BE2C (cell line): ENCODE results near the gene PLCL2.

ENCODE experiments used
- DNase-seq: peaks from one replicate; pipeline ENCODE4 v3.0.0-alpha.2; 2020
- H3K27me3 ChIP-seq: fragments of 250-450 bp; sonication (Bioruptor Pico); 2 replicates; pipeline ENCODE4 v1.5.1; 2020; ENCODE audit warnings: mild to moderate bottlenecking
- H3K36me3 ChIP-seq: fragments of 250-450 bp; sonication (Bioruptor Pico); 2 replicates; pipeline ENCODE4 v1.5.1; 2020; ENCODE audit warnings: mild to moderate bottlenecking
- H3K4me1 ChIP-seq: fragments of 250-450 bp; sonication (Bioruptor Pico); 2 replicates; pipeline ENCODE4 v1.5.1; 2020
- H3K4me3 ChIP-seq: 2 replicates; pipeline ENCODE4 v1.5.1; 2011; ENCODE audit warnings: low read depth, low read length
- H3K9me3 ChIP-seq: fragments of 250-450 bp; sonication (Bioruptor Pico); 2 replicates; pipeline ENCODE4 v1.5.1; 2020
- TF ChIP-seq, protein P1 (sequence below): IDR thresholded peaks from 2 replicates; pipeline ENCODE4 v1.5.1; 2012; ENCODE audit warnings: mild to moderate bottlenecking, low read depth, low read length

PLCL2 gene

DNA sequence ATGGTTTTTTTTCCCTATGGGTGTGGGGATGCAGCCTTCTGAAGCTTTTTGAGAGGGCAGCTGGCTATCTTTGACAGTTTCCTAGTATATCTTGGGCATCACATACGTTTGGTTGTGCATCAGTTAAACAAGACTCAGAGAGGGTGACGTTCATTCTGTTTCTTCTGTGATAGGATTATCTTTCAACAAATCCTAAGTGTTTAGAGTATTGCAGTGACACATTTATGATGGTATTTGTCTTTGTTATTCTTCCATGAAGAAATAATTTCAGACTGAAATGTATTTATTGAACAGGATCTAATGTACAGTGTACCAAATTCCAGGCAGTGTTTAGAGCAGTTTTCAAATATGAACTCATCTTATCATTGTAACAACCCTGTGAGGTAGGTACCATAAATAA is 114.4 kb downstream of the PLCL2 start:
- Histone ChIP-seq H3K27me3 (no peaks in the 10 kb centered on the region), H3K4me3 (no peak overlapping the region), H3K4me1 (no peaks in the 10 kb centered on the region), H3K9me3 (no peaks in the 10 kb centered on the region), H3K36me3 (no peaks in the 10 kb centered on the region)
- TF ChIP-seq, protein P1, sequence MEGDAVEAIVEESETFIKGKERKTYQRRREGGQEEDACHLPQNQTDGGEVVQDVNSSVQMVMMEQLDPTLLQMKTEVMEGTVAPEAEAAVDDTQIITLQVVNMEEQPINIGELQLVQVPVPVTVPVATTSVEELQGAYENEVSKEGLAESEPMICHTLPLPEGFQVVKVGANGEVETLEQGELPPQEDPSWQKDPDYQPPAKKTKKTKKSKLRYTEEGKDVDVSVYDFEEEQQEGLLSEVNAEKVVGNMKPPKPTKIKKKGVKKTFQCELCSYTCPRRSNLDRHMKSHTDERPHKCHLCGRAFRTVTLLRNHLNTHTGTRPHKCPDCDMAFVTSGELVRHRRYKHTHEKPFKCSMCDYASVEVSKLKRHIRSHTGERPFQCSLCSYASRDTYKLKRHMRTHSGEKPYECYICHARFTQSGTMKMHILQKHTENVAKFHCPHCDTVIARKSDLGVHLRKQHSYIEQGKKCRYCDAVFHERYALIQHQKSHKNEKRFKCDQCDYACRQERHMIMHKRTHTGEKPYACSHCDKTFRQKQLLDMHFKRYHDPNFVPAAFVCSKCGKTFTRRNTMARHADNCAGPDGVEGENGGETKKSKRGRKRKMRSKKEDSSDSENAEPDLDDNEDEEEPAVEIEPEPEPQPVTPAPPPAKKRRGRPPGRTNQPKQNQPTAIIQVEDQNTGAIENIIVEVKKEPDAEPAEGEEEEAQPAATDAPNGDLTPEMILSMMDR = no peak
- DNase-seq = no peak

DNA sequence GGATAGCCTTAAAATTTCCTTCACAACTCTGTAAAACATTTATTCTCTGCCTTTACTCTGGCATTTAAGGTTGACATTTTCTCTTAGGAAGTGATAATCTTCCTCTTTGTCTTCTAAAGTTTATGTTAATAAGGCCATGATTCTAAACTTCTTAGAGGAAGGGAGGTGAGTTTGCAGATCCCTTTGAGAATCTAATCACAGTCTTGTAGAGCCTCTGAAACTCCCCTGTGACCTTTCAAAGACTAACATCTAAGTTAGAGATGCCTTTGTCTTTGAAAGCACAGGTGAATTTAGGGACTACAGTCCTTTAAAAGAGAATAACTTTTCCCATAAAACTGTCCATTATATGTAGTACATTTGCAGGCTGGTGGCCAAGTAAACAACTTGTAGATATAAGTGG is 115.1 kb downstream of the PLCL2 start:
- DNase-seq = no peak
- TF ChIP-seq, protein P1 = no peak
- no peaks in the 10 kb centered on the region for H3K27me3 ChIP-seq

DNA sequence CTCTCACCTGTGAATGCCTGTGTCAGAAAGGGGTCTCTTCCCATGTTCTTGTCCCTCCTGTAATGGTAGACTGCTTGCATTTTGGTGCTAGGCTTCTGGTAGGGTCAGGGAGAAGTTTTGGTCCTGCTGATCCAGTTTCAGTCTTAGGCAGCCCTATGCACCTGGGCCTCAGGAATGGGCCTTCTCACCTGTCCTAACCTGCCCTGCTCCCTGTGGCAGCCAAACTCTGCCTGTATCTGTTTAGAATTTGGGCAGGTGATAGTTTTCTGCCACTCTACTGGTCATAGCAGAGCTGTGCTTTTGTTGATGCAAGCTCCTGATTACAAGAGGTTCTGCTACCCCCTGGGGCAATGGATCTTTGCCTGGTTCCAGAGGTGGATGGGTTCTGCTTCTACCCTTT is 118.7 kb downstream of the PLCL2 start:
- Histone ChIP-seq H3K4me3 (no peak overlapping the region), H3K27me3 (no peaks in the 10 kb centered on the region)

More for the DNA sequence above, 115.1 kb downstream of the PLCL2 start:
- Histone ChIP-seq H3K9me3 (no peaks in the 10 kb centered on the region), H3K4me1 (no peaks in the 10 kb centered on the region), H3K36me3 (no peaks in the 10 kb centered on the region), H3K4me3 (no peak overlapping the region)

DNA sequence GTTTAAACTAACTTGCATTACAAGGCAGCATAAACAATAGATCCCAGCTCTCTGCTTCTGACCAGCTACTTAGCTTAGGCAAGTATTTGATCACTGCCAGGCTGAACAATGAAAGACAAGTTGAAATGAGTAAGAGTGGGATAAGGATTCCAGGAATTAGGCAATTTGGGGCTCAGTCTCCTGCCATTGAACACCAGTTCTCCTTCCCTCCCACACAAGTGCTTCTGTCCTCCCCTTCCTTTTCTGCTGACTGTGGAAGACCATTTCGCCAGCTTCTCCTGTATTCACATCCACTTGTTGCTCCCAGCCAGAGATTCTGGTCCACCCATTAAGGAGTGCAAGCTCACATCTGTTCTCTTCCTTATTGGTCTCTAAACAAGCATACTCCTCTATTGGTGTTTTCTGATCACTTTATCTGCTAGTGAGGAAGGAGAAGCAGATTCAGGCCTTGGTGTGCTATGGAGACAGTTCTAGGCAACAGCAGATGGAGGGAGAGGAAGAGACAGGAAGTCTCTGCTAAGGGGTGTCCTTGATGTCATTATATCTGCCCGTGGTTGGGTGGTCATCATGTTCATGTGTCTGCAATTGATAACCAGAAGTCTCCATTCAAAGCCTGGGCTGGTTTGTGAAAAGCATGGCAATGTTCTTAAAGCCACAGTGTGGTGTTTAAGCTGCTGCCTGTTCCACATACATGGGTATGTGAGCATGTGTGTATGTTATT is 121.5 kb downstream of the PLCL2 start:
- Histone ChIP-seq H3K4me3 (no peak overlapping the region), H3K9me3 (no peaks in the 10 kb centered on the region), H3K36me3 (no peaks in the 10 kb centered on the region), H3K4me1 (no peaks in the 10 kb centered on the region), H3K27me3 (no peaks in the 10 kb centered on the region)
- TF ChIP-seq, protein P1 = no peak
- no peak for DNase-seq

More for the DNA sequence above, 118.7 kb downstream of the PLCL2 start:
- TF ChIP-seq, protein P1 = no peak
- no peaks in the 10 kb centered on the region for H3K9me3 ChIP-seq
- no peaks in the 10 kb centered on the region for H3K4me1 ChIP-seq
- H3K36me3 ChIP-seq = no peaks in the 10 kb centered on the region
- no peak for DNase-seq

DNA sequence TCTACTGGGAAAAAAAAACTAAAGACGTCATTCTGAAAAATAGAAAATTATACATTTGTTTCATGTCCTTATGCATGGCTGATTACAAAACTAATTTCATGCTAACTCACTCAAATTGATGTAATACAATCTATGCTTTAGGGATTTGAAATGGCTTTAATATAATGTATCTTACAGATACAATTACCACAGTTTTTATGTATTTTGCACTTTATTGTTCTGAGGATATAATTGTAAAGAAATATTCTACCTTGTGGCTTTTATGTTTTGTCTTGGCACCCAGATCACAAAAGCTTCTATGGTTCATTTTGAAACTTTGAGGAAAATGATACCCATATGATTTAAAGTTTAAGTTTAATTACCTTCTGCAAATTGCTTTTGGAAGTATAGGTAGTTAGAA is 122.5 kb downstream of the PLCL2 start:
- DNase-seq = no peak
- Histone ChIP-seq H3K36me3 (no peaks in the 10 kb centered on the region), H3K4me1 (no peaks in the 10 kb centered on the region), H3K9me3 (no peaks in the 10 kb centered on the region), H3K27me3 (no peaks in the 10 kb centered on the region), H3K4me3 (no peak overlapping the region)
- TF ChIP-seq, protein P1 = no peak

DNA sequence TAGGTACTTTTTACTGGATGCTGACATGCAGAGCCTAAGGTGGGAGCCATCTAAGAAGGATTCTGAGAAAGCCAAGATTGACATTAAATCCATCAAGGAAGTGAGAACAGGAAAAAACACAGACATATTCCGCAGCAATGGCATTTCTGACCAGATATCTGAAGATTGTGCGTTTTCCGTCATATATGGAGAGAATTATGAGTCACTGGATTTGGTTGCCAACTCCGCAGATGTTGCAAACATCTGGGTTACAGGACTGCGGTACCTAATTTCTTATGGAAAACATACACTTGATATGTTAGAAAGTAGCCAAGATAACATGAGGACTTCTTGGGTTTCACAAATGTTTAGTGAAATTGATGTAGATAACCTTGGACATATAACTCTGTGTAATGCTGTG is 125.1 kb downstream of the PLCL2 start:
- DNase-seq = no peak
- TF ChIP-seq, protein P1 = no peak
- no peaks in the 10 kb centered on the region for H3K4me1 ChIP-seq
- H3K36me3 ChIP-seq = no peaks in the 10 kb centered on the region
- H3K27me3 ChIP-seq = no peaks in the 10 kb centered on the region
- H3K4me3 ChIP-seq = no peak overlapping the region
- H3K9me3 ChIP-seq = no peaks in the 10 kb centered on the region
